Measurements from ENCODE around the gene KLHL28.

The KLHL28 gene

GRCh38 chr14:44961554-44962333, at the start of gene KLHL28, which contains the start of gene TOGARAM1:
Gene KLHL28, minus strand, starts transcription at chr14:44961947. Its CDS starts 16,019 bp downstream, at chr14:44945928.
Gene TOGARAM1, plus strand, starts transcription at chr14:44962190. Its CDS starts 232 bp downstream, at chr14:44962422.
- Histone ChIP-seq H3K4me1 (ENCODE audit: control insufficient read depth, insufficient read depth, low read length) (peaks cover 3% of the 10 kb centered on the region), H3K4me3 (ENCODE audit: low read depth, low read length) (peak within 1 kb of the TSS; percentile 94), H3K36me3 (ENCODE audit: control insufficient read depth, insufficient read depth, low read length) (no peaks in the 10 kb centered on the region), H3K27me3 (ENCODE audit: control insufficient read depth, insufficient read depth, low read length) (no peaks in the 10 kb centered on the region), H3K9me3 (ENCODE audit: control insufficient read depth, insufficient read depth, low read length) (no peaks in the 10 kb centered on the region), H3K9ac (ENCODE audit: low read depth, low read length) (peak within 1 kb of the TSS; percentile 61)

- Histone ChIP-seq H3K9ac (ENCODE audit: low read depth, low read length) (no peak overlapping the region), H3K4me3 (ENCODE audit: low read depth, low read length) (no peak overlapping the region), H3K9me3 (ENCODE audit: control insufficient read depth, insufficient read depth, low read length) (no peaks in the 10 kb centered on the region), H3K4me1 (ENCODE audit: control insufficient read depth, insufficient read depth, low read length) (no peaks in the 10 kb centered on the region), H3K27me3 (ENCODE audit: control insufficient read depth, insufficient read depth, low read length) (no peaks in the 10 kb centered on the region), H3K36me3 (ENCODE audit: control insufficient read depth, insufficient read depth, low read length) (no peaks in the 10 kb centered on the region)
Measured at GRCh38 chr14:45003924-45004323, 42.2 kb upstream of the KLHL28 start.

DNA sequence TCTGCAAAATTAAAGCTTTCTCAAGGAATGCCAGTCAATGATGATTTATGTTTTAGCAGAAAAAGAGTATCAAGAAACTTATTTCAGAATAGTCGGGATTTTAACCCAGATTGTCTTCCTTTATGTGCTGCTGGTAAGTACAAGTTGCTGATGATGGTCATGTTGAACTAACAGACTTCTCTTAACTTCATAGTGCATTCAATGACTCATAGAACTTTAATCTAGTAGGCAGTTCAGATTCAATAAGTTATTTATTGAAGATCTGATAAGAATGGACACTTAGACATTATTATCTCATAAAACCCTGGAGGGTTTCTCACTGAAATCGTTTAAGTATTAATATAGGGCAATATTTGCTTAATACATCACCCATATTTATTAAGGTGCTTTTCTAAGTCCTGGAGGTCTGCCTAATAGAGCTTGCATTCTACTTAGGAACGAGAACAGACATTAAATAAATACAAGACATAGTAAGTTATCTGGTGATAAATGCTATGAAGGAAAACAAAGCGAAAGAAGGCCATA, 34.1 kb upstream of the KLHL28 start:
- H3K4me3 ChIP-seq (ENCODE audit: low read depth, low read length), result no peak overlapping the region
- no peaks in the 10 kb centered on the region for H3K36me3 ChIP-seq (ENCODE audit: control insufficient read depth, insufficient read depth, low read length)
- H3K9ac ChIP-seq (ENCODE audit: low read depth, low read length), result no peak overlapping the region
- H3K9me3 ChIP-seq (ENCODE audit: control insufficient read depth, insufficient read depth, low read length), result no peaks in the 10 kb centered on the region
- H3K27me3 ChIP-seq (ENCODE audit: control insufficient read depth, insufficient read depth, low read length), result no peaks in the 10 kb centered on the region
- H3K4me1 ChIP-seq (ENCODE audit: control insufficient read depth, insufficient read depth, low read length), result no peaks in the 10 kb centered on the region

DNA sequence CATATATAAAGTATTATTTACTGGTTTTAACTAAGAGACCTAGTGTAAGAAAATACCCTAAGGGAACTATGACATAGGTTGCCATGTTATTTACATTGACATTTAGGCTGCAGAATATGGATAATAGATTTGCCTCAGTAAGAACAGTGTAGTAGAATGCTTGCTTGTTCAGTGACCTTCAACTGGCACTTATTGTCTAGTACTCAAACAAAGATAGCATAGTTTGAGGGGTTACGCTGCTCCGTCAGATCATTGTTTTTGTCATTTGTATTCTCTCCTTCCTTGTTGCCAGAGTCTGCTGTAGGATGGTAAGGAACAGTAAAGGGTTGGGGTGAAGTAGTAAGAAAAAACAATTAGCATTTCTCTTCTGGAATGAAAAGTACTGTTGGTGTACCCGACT, 33.4 kb upstream of the KLHL28 start:
- no peak overlapping the region for H3K4me3 ChIP-seq (ENCODE audit: low read depth, low read length)
- no peaks in the 10 kb centered on the region for H3K9me3 ChIP-seq (ENCODE audit: control insufficient read depth, insufficient read depth, low read length)
- no peaks in the 10 kb centered on the region for H3K36me3 ChIP-seq (ENCODE audit: control insufficient read depth, insufficient read depth, low read length)
- no peaks in the 10 kb centered on the region for H3K27me3 ChIP-seq (ENCODE audit: control insufficient read depth, insufficient read depth, low read length)
- H3K4me1 ChIP-seq (ENCODE audit: control insufficient read depth, insufficient read depth, low read length), result no peaks in the 10 kb centered on the region
- H3K9ac ChIP-seq (ENCODE audit: low read depth, low read length), result no peak overlapping the region

GRCh38 chr14:44990533-44990932, 28.8 kb upstream of the KLHL28 start:
- Histone ChIP-seq H3K36me3 (ENCODE audit: control insufficient read depth, insufficient read depth, low read length) (no peaks in the 10 kb centered on the region), H3K4me3 (ENCODE audit: low read depth, low read length) (no peak overlapping the region), H3K27me3 (ENCODE audit: control insufficient read depth, insufficient read depth, low read length) (no peaks in the 10 kb centered on the region), H3K4me1 (ENCODE audit: control insufficient read depth, insufficient read depth, low read length) (no peaks in the 10 kb centered on the region), H3K9me3 (ENCODE audit: control insufficient read depth, insufficient read depth, low read length) (no peaks in the 10 kb centered on the region), H3K9ac (ENCODE audit: low read depth, low read length) (no peak overlapping the region)

DNA sequence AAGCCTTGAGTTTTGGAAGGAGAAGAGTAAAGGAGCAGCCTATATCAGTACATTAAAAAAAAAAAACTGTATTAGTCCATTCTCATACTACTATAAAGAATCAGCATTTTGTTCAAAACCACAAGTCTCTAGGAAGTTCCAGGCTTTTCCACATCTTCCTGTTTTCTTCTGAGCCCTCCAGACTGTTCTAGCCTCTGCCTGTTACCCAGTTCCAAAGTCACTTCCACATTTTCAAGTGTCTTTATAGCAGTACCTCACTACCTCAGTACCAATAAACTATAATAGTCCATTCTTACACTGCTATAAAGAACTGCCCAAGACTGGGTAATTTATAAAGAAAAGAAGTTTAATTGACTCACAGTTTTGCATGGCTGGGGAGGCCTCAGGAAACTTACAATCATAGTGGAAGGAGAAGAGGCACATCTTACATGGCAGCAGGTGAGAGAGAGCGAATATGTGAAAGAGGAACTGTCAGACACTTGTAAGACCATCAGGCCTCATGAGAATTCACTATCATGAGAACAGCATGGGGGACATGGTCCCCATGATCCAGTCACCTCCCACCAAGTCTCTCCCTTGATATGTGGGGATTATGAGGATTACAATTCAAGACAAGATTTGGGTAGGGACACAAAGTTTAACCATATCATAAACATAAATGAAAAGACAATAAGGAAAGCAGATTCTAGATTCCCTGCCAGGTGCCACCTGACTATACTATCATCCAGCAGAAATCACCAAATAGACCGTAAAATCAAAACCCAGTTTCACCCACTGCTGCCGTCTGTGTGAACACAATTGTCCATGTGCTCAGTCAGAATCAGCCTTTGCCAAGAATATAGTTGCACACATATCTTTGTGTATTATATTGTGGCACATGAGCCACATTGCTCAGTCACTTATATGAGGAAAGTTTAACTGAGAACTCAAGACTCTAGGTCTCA, 28.0 kb upstream of the KLHL28 start:
- Histone ChIP-seq H3K4me3 (ENCODE audit: low read depth, low read length) (no peak overlapping the region), H3K9me3 (ENCODE audit: control insufficient read depth, insufficient read depth, low read length) (no peaks in the 10 kb centered on the region), H3K4me1 (ENCODE audit: control insufficient read depth, insufficient read depth, low read length) (no peaks in the 10 kb centered on the region), H3K27me3 (ENCODE audit: control insufficient read depth, insufficient read depth, low read length) (no peaks in the 10 kb centered on the region), H3K36me3 (ENCODE audit: control insufficient read depth, insufficient read depth, low read length) (no peaks in the 10 kb centered on the region), H3K9ac (ENCODE audit: low read depth, low read length) (no peak overlapping the region)

DNA sequence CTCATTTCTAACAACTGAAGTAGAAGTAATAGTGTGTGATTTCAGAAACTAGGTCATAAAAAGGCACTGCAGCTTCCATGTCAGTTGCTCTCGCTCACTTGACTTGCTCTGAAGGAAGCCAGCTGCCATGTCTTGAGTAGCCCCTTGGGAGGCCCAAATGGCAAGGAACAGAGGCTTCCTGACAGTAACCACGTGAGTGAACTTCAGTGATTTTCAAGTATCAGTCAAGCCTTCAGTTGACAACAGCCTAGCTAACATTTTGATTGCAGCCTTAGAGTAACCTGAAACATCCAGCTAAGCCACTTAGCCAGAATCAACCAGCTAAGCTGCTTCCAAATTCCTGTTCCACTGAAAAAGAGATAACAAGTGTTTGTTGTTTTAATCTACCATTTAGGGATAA, 26.9 kb upstream of the KLHL28 start:
- Histone ChIP-seq H3K4me3 (ENCODE audit: low read depth, low read length) (no peak overlapping the region), H3K9me3 (ENCODE audit: control insufficient read depth, insufficient read depth, low read length) (no peaks in the 10 kb centered on the region), H3K4me1 (ENCODE audit: control insufficient read depth, insufficient read depth, low read length) (no peaks in the 10 kb centered on the region), H3K9ac (ENCODE audit: low read depth, low read length) (no peak overlapping the region), H3K27me3 (ENCODE audit: control insufficient read depth, insufficient read depth, low read length) (no peaks in the 10 kb centered on the region), H3K36me3 (ENCODE audit: control insufficient read depth, insufficient read depth, low read length) (no peaks in the 10 kb centered on the region)

DNA sequence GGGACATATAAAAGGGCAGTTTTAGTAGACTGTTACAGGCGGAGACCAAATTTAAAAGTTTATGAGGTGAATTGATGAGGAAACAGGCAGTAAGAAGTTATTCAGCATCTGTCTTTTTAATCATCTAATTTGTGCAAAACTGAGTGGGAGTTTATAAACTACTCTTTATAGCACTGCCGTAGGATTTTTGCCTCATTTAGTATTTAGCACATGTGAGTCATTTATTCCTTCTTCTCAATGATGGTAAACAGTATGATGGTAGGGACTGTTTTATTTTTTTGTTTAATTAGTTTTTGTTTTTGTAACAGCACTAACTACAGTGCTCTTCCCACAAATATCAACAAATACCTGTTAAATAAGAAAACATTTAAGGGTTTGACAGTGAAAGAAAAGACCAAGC, 20.8 kb upstream of the KLHL28 start:
- no peaks in the 10 kb centered on the region for H3K9me3 ChIP-seq (ENCODE audit: control insufficient read depth, insufficient read depth, low read length)
- no peaks in the 10 kb centered on the region for H3K27me3 ChIP-seq (ENCODE audit: control insufficient read depth, insufficient read depth, low read length)
- H3K36me3 ChIP-seq (ENCODE audit: control insufficient read depth, insufficient read depth, low read length), result no peaks in the 10 kb centered on the region
- no peaks in the 10 kb centered on the region for H3K4me1 ChIP-seq (ENCODE audit: control insufficient read depth, insufficient read depth, low read length)
- H3K4me3 ChIP-seq (ENCODE audit: low read depth, low read length), result no peak overlapping the region
- H3K9ac ChIP-seq (ENCODE audit: low read depth, low read length), result no peak overlapping the region

- H3K36me3 ChIP-seq (ENCODE audit: control insufficient read depth, insufficient read depth, low read length), result no peaks in the 10 kb centered on the region
Measured at GRCh38 chr14:44981198-44981597, 19.5 kb upstream of the KLHL28 start.

GRCh38 chr14:44979740-44980356, 18.1 kb upstream of the KLHL28 start:
- H3K4me1 ChIP-seq (ENCODE audit: control insufficient read depth, insufficient read depth, low read length), result no peaks in the 10 kb centered on the region
- H3K9me3 ChIP-seq (ENCODE audit: control insufficient read depth, insufficient read depth, low read length), result no peaks in the 10 kb centered on the region
- H3K9ac ChIP-seq (ENCODE audit: low read depth, low read length), result no peak overlapping the region
- H3K4me3 ChIP-seq (ENCODE audit: low read depth, low read length), result no peak overlapping the region
- no peaks in the 10 kb centered on the region for H3K27me3 ChIP-seq (ENCODE audit: control insufficient read depth, insufficient read depth, low read length)
- no peaks in the 10 kb centered on the region for H3K36me3 ChIP-seq (ENCODE audit: control insufficient read depth, insufficient read depth, low read length)

More at GRCh38 chr14:44981198-44981597, 19.5 kb upstream of the KLHL28 start:
- H3K4me3 ChIP-seq (ENCODE audit: low read depth, low read length), result no peak overlapping the region
- no peaks in the 10 kb centered on the region for H3K27me3 ChIP-seq (ENCODE audit: control insufficient read depth, insufficient read depth, low read length)
- no peaks in the 10 kb centered on the region for H3K4me1 ChIP-seq (ENCODE audit: control insufficient read depth, insufficient read depth, low read length)
- no peaks in the 10 kb centered on the region for H3K9me3 ChIP-seq (ENCODE audit: control insufficient read depth, insufficient read depth, low read length)
- no peak overlapping the region for H3K9ac ChIP-seq (ENCODE audit: low read depth, low read length)

GRCh38 chr14:44979273-44979672, 17.5 kb upstream of the KLHL28 start:
- Histone ChIP-seq H3K9ac (ENCODE audit: low read depth, low read length) (no peak overlapping the region), H3K4me1 (ENCODE audit: control insufficient read depth, insufficient read depth, low read length) (no peaks in the 10 kb centered on the region), H3K9me3 (ENCODE audit: control insufficient read depth, insufficient read depth, low read length) (no peaks in the 10 kb centered on the region), H3K4me3 (ENCODE audit: low read depth, low read length) (no peak overlapping the region), H3K27me3 (ENCODE audit: control insufficient read depth, insufficient read depth, low read length) (no peaks in the 10 kb centered on the region), H3K36me3 (ENCODE audit: control insufficient read depth, insufficient read depth, low read length) (no peaks in the 10 kb centered on the region)

All from iPS-15b (cell line).